22Rv1 (cell line): Measurements from ENCODE around the gene FARP1.

Experiments
- H3K27ac ChIP-seq: fragments of 450-650 bp; 2 replicates; pipeline ENCODE4 v1.5.1; 2017
- CTCF ChIP-seq: fragments of 450-650 bp; IDR thresholded peaks from 2 replicates; pipeline ENCODE4 v1.5.1; 2017; ENCODE audit warnings: mild to moderate bottlenecking
- ZFX ChIP-seq: fragments of 450-650 bp; IDR thresholded peaks from 2 replicates; pipeline ENCODE4 v1.6.1; 2017; ENCODE audit warnings: antibody characterized with exemption, borderline replicate concordance

Gene FARP1

GRCh38 chr13:98273067-98273823 lies 130.4 kb downstream of the FARP1 start:
- TF ChIP-seq ZFX (no peak), CTCF (no peak)
- no peak overlapping the region for H3K27ac ChIP-seq

GRCh38 chr13:98273824-98274742 lies 131.2 kb downstream of the FARP1 start:
- no peak overlapping the region for H3K27ac ChIP-seq
- TF ChIP-seq CTCF (no peak), ZFX (no peak)

- TF ChIP-seq CTCF (no peak), ZFX (no peak)
- H3K27ac ChIP-seq = no peak overlapping the region
Measured at GRCh38 chr13:98274921-98275487, 132.1 kb downstream of the FARP1 start.

GRCh38 chr13:98275681-98276171 lies 132.8 kb downstream of the FARP1 start:
- H3K27ac ChIP-seq = no peak overlapping the region
- TF ChIP-seq ZFX (no peak), CTCF (no peak)

- no peak for TF ChIP-seq ZFX
- TF ChIP-seq CTCF = no peak
- H3K27ac ChIP-seq = no peak overlapping the region
Measured at GRCh38 chr13:98276486-98276885, 133.6 kb downstream of the FARP1 start.

GRCh38 chr13:98278068-98278724 lies 135.3 kb downstream of the FARP1 start:
- TF ChIP-seq CTCF (no peak), ZFX (no peak)
- no peak overlapping the region for H3K27ac ChIP-seq
